PFSK-1 (cell line): ENCODE measurements around the gene CHST5.

ENCODE experiments used
- FOXP2 ChIP-seq: optimal IDR thresholded peaks from 2 replicates; pipeline ENCODE3; 2011; ENCODE audit warnings: borderline replicate concordance, control low read depth, inconsistent platforms; ENCODE audit not compliant: insufficient read depth; ENCODE audit errors: extremely low read length, extremely low read depth
- POLR2AphosphoS5 ChIP-seq: IDR thresholded peaks from 2 replicates; pipeline ENCODE4 v1.6.1; 2012; ENCODE audit warnings: low read depth, mild to moderate bottlenecking, control low read depth, low read length, moderate library complexity

DNA sequence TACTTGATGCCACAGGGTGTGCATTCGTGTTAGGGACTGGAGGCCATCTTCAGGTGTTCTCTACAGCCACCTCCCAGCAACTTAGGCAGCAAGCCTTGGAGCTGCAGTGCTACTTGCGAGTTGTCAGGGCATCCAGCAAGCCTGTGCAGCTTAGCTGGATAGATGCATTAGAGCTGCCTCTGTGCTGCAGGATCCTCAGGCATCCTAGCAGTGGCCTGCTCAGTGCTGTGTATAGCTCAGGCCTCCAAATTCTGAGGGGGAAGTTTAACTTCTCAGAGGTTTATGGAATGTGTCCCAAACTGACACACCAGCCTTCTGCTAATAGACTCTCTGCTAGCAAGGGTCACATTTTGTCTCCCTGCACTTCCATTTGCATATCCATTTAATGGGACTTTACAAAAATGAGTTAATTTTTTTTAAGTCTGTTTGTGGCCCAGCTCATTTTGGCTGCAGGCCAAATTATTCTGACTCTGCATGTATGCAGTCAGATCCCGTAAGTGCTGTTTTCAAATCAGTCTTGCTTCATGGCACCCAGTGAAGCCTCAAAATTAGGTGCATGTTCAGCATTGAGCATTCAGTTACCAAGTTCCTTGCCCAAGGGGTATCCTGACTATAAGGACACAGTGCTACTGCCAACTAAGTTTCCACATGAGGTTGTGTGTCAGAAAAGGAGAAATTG is 37.1 kb upstream of the CHST5 start:
- TF ChIP-seq POLR2AphosphoS5: no peak
- TF ChIP-seq FOXP2: no peak
